Measurements from ENCODE around the gene TTC34. TPM values are rescaled to one million over a fixed set of nuclear protein-coding genes. Genes with fewer than 3 reads are reported as not detected.

The TTC34 gene
- total and polyA plus RNA-seq, 2 experiments from 2014 or later, result 0.08 to 0.35 TPM

GRCh38 chr1:2606396-2606880, 195.1 kb downstream of the TTC34 start:
- Histone ChIP-seq H3K79me2 (replicated peaks; ENCODE audit: insufficient read depth) (no peaks in the 10 kb centered on the region), H3K9me2 (ENCODE audit: insufficient read depth) (no peaks in the 10 kb centered on the region), H3K4me2 (no peak overlapping the region), H3K27ac (ENCODE audit: low read depth) (no peak overlapping the region), H3K27me3 (ENCODE audit: insufficient read depth) (no peaks in the 10 kb centered on the region), H2AFZ (no peak overlapping the region), H4K20me1 (replicated peaks; ENCODE audit: insufficient read depth) (no peaks in the 10 kb centered on the region), H3K4me1 (ENCODE audit: insufficient read depth) (no peaks in the 10 kb centered on the region; the same call in 1 of the 2 replicates), H3F3A (replicated peaks; ENCODE audit: low read depth) (no peaks in the 10 kb centered on the region), H3K36me3 (ENCODE audit: insufficient read depth) (no peaks in the 10 kb centered on the region), H3K4me3 (no peak overlapping the region)
- DNase-seq (ENCODE audit: low spot score) (no peak), ATAC-seq (no peak)
- no peaks in the 10 kb centered on the region for H3K36me3 Mint-ChIP-seq (ENCODE audit: low read depth)
- no peak overlapping the region for H3K4me3 Mint-ChIP-seq
- peaks cover 4% of the 10 kb centered on the region for H3K27me3 Mint-ChIP-seq (ENCODE audit: insufficient read depth, low read depth, poor library complexity)
- no peaks in the 10 kb centered on the region for H3K9me3 Mint-ChIP-seq
- TF ChIP-seq REST (IDR thresholded peaks at IDR 0.05; ENCODE audit: unreplicated experiment) (no peak), NANOG (IDR thresholded peaks at IDR 0.05; ENCODE audit: borderline replicate concordance) (no peak), CREB1 (CRISPR knock-in tag; IDR thresholded peaks at IDR 0.05; ENCODE audit: low read depth) (no peak), EZH2 (IDR thresholded peaks at IDR 0.05; ENCODE audit: low read depth, unreplicated experiment) (no peak), ZNF114 (CRISPR knock-in tag; IDR thresholded peaks at IDR 0.05) (no peak), JUNB (IDR thresholded peaks at IDR 0.05; ENCODE audit: unreplicated experiment) (no peak), STAT1 (IDR thresholded peaks at IDR 0.05; ENCODE audit: unreplicated experiment) (no peak), POLR2AphosphoS5 (IDR thresholded peaks at IDR 0.05; ENCODE audit: low read depth) (no peak), EZH2phosphoT487 (IDR thresholded peaks at IDR 0.05; ENCODE audit: unreplicated experiment) (no peak), ZNF331 (CRISPR knock-in tag; IDR thresholded peaks at IDR 0.05; ENCODE audit: low read depth) (no peak)
- TF ChIP-seq, protein P1, sequence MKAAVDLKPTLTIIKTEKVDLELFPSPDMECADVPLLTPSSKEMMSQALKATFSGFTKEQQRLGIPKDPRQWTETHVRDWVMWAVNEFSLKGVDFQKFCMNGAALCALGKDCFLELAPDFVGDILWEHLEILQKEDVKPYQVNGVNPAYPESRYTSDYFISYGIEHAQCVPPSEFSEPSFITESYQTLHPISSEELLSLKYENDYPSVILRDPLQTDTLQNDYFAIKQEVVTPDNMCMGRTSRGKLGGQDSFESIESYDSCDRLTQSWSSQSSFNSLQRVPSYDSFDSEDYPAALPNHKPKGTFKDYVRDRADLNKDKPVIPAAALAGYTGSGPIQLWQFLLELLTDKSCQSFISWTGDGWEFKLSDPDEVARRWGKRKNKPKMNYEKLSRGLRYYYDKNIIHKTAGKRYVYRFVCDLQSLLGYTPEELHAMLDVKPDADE (IDR thresholded peaks at IDR 0.05), result no peak
- TF ChIP-seq, protein P2, sequence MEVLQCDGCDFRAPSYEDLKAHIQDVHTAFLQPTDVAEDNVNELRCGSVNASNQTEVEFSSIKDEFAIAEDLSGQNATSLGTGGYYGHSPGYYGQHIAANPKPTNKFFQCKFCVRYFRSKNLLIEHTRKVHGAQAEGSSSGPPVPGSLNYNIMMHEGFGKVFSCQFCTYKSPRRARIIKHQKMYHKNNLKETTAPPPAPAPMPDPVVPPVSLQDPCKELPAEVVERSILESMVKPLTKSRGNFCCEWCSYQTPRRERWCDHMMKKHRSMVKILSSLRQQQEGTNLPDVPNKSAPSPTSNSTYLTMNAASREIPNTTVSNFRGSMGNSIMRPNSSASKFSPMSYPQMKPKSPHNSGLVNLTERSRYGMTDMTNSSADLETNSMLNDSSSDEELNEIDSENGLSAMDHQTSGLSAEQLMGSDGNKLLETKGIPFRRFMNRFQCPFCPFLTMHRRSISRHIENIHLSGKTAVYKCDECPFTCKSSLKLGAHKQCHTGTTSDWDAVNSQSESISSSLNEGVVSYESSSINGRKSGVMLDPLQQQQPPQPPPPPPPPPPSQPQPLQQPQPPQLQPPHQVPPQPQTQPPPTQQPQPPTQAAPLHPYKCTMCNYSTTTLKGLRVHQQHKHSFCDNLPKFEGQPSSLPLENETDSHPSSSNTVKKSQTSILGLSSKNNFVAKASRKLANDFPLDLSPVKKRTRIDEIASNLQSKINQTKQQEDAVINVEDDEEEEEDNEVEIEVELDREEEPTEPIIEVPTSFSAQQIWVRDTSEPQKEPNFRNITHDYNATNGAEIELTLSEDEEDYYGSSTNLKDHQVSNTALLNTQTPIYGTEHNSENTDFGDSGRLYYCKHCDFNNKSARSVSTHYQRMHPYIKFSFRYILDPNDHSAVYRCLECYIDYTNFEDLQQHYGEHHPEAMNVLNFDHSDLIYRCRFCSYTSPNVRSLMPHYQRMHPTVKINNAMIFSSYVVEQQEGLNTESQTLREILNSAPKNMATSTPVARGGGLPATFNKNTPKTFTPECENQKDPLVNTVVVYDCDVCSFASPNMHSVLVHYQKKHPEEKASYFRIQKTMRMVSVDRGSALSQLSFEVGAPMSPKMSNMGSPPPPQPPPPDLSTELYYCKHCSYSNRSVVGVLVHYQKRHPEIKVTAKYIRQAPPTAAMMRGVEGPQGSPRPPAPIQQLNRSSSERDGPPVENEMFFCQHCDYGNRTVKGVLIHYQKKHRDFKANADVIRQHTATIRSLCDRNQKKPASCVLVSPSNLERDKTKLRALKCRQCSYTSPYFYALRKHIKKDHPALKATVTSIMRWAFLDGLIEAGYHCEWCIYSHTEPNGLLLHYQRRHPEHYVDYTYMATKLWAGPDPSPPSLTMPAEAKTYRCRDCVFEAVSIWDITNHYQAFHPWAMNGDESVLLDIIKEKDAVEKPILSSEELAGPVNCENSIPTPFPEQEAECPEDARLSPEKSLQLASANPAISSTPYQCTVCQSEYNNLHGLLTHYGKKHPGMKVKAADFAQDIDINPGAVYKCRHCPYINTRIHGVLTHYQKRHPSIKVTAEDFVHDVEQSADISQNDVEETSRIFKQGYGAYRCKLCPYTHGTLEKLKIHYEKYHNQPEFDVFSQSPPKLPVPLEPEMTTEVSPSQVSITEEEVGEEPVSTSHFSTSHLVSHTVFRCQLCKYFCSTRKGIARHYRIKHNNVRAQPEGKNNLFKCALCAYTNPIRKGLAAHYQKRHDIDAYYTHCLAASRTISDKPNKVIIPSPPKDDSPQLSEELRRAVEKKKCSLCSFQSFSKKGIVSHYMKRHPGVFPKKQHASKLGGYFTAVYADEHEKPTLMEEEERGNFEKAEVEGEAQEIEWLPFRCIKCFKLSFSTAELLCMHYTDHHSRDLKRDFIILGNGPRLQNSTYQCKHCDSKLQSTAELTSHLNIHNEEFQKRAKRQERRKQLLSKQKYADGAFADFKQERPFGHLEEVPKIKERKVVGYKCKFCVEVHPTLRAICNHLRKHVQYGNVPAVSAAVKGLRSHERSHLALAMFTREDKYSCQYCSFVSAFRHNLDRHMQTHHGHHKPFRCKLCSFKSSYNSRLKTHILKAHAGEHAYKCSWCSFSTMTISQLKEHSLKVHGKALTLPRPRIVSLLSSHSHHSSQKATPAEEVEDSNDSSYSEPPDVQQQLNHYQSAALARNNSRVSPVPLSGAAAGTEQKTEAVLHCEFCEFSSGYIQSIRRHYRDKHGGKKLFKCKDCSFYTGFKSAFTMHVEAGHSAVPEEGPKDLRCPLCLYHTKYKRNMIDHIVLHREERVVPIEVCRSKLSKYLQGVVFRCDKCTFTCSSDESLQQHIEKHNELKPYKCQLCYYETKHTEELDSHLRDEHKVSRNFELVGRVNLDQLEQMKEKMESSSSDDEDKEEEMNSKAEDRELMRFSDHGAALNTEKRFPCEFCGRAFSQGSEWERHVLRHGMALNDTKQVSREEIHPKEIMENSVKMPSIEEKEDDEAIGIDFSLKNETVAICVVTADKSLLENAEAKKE (CRISPR knock-in tag; IDR thresholded peaks at IDR 0.05), result no peak
- TF ChIP-seq, protein P3, sequence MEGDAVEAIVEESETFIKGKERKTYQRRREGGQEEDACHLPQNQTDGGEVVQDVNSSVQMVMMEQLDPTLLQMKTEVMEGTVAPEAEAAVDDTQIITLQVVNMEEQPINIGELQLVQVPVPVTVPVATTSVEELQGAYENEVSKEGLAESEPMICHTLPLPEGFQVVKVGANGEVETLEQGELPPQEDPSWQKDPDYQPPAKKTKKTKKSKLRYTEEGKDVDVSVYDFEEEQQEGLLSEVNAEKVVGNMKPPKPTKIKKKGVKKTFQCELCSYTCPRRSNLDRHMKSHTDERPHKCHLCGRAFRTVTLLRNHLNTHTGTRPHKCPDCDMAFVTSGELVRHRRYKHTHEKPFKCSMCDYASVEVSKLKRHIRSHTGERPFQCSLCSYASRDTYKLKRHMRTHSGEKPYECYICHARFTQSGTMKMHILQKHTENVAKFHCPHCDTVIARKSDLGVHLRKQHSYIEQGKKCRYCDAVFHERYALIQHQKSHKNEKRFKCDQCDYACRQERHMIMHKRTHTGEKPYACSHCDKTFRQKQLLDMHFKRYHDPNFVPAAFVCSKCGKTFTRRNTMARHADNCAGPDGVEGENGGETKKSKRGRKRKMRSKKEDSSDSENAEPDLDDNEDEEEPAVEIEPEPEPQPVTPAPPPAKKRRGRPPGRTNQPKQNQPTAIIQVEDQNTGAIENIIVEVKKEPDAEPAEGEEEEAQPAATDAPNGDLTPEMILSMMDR (conservative IDR thresholded peaks at IDR 0.05; ENCODE audit: low read depth in 2 of 2), result no peak
- H3K4me1 Mint-ChIP-seq, result no peaks in the 10 kb centered on the region
- no peak overlapping the region for H3K27ac Mint-ChIP-seq
